Activated CD8-positive, alpha-beta memory T cell treated with anti-CD3 and anti-CD28 coated beads, Interleukin-2, amount 50 U/mL, for 1 hour (primary cell): ENCODE results near the gene CD19.
A peak's percentile ranks its signal among the peaks of the same experiment; 100 is the strongest.
"Not testable (repeated sequence)": the region's sequence is repeated elsewhere in the genome, so short reads cannot be mapped to it uniquely, and the experiment has no call there.

Source experiments
- DNase-seq: peaks from one replicate; pipeline ENCODE4 v3.0.0-alpha.2; 2020; ENCODE audit errors: extremely low read depth

CD19 gene

GRCh38 chr16:28910086-28911031 lies 21.4 kb upstream of the CD19 start:
- DNase-seq, result no peak

- no peak for DNase-seq
These were observed 19.2 kb upstream of the CD19 start for GRCh38 chr16:28912558-28912957.

- no peak for DNase-seq
These were observed 17.6 kb upstream of the CD19 start for GRCh38 chr16:28913946-28914724.

GRCh38 chr16:28915181-28915580 lies 16.6 kb upstream of the CD19 start:
- DNase-seq, result no peak

GRCh38 chr16:28917095-28917494 lies 14.7 kb upstream of the CD19 start:
- no peak for DNase-seq

GRCh38 chr16:28918698-28919097 lies 13.1 kb upstream of the CD19 start:
- no peak for DNase-seq

- DNase-seq, result no peak
These were observed 8.6 kb upstream of the CD19 start for GRCh38 chr16:28923231-28923587.

GRCh38 chr16:28923652-28924398 lies 7.9 kb upstream of the CD19 start:
- no peak for DNase-seq

- DNase-seq, result no peak
These were observed 7.4 kb upstream of the CD19 start for GRCh38 chr16:28924399-28924761.

- peak; percentile 78 for DNase-seq
These were observed 6.9 kb upstream of the CD19 start, which contains the start of gene RABEP2 for GRCh38 chr16:28924762-28925385. Gene RABEP2, minus strand, starts transcription at chr16:28925238. Its CDS starts 75 bp downstream, at chr16:28925163.

GRCh38 chr16:28925386-28926228 lies 6.2 kb upstream of the CD19 start:
- peak; percentile 66 for DNase-seq

GRCh38 chr16:28926284-28926683 lies 5.5 kb upstream of the CD19 start:
- DNase-seq, result not testable (repeated sequence)

GRCh38 chr16:28927815-28928214 lies 4.0 kb upstream of the CD19 start:
- no peak for DNase-seq

GRCh38 chr16:28930203-28930602 lies 1.6 kb upstream of the CD19 start:
- DNase-seq, result no peak

- no peak for DNase-seq
These were observed 1.1 kb upstream of the CD19 start for GRCh38 chr16:28930652-28931051.

GRCh38 chr16:28932339-28933141 lies 769 bp downstream of the CD19 start:
- no peak for DNase-seq

GRCh38 chr16:28933171-28933570 lies 1.4 kb downstream of the CD19 start:
- no peak for DNase-seq

- DNase-seq, result no peak
These were observed 3.6 kb downstream of the CD19 start for GRCh38 chr16:28935346-28935745.

GRCh38 chr16:28935924-28936783 lies 4.4 kb downstream of the CD19 start:
- peak; percentile 36 for DNase-seq
